CD4-positive, alpha-beta T cell treated with Interleukin-4 for 1 hour (primary cell): ENCODE data around the gene TUT4.
A peak's percentile ranks its signal among the peaks of the same experiment; 100 is the strongest.

ENCODE experiments used
- DNase-seq, 2 donors: peaks; one replicate each; pipeline ENCODE4 v3.0.0-alpha.2; 2020 to 2022

Gene TUT4

DNA sequence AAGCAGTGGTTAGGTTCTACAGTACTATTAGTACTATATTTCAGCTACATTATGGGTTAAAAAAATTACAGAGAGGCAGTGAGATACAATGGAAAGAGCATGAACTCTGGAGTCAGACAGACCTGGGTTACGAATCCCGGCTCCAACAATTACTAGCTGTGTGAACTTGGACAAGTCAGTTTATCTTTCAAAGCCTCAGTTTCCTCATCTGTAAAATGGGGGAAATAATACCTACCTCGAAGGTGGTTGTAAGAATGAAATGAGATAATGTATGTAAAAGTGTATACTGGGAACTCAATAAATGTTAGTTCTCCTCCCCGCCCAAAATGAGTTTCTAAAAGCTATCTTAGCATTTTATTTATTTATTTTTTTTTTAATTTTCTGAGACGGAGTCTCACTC, 89.0 kb downstream of the TUT4 start:
- no peak for DNase-seq

DNA sequence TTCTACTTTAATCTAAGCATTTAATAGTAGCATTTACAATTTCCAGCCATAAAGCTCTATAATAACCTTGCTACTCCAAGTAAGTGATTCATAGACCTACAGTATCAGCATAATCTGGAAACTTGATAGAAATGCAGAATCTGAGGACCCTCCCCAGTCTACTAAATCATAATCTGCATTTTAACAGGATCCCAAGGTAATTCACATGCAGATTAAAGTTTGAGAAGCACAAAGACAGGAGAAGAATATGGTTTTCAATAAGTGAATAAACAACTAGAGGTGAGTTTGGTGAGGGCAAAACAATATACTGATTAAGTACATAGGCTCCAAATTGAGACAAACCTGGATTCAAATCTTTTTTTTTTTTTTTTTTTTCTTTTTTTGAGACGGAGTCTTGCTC, 91.1 kb downstream of the TUT4 start:
- DNase-seq = no peak

DNA sequence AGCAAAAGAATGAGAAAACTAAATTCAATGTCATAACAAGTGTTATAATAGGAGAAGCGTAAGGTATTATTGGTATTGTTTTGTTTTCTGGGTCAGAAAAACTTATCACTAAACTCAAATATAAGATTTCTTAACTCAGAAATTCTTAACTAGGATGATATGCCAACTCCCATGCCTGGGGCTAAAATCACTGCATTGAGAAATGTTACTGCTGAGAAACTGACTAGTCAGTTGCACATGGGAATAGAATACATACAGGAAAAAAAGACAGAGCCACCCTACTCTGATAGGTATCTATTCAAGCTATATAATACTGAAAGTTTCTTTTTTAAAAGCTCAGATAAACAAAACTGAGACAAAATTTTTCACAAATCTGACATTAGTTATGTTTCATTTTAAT, 92.2 kb downstream of the TUT4 start:
- DNase-seq = no peak

DNA sequence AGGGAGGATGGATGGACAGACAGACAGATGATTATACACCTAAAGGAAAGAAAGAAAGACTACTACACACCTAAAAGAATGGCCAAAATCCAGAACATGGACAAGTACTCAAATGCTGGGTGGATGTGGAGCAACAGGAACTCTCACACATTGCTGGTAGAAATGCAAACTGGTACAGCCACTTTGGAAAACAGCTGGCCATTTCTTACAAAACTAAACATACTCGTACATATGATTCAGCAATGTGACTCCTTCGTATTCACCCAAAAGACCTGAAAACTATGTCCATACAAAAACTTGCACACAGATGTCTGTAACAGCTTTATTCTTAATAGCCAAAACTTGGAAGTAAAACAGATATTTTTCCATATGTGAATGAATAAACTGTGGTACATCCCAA, 97.2 kb downstream of the TUT4 start:
- DNase-seq = no peak

DNA sequence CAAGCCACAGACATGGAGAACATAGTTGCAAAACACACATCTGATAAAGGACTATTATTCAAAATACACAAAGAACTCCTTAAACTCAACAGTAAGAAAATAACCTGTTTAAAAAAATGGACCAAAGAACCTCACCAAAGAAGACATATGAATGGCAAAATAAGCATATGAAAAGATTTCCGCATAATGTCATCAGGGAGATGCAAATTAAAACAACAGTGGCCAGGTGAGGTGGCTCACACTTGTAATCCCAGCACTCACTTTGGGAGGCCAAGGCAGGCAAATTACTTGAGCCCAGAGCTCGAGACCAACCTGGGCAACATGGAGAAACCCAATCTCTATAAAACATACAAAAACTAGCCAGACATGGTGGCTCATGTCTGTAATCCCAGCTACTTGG, 98.1 kb downstream of the TUT4 start:
- no peak for DNase-seq

DNA sequence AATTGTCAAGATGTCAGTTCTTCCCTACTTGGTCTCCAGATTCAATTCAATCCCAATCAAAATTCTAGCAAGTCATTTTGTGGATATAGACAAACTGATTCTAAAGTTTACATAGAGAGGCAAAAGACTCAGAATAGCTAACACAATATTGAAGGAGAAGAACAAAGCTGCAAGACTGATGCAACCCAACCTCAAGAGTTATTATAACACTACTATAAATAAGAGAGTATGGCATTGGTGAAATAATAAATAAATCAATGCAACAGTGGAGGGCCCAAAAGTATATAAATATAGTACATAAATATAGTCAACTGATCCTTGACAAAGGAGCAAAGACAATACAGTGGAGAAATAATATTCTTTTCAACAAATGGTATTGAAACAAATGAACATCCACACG, 98.8 kb downstream of the TUT4 start:
- DNase-seq = no peak

DNA sequence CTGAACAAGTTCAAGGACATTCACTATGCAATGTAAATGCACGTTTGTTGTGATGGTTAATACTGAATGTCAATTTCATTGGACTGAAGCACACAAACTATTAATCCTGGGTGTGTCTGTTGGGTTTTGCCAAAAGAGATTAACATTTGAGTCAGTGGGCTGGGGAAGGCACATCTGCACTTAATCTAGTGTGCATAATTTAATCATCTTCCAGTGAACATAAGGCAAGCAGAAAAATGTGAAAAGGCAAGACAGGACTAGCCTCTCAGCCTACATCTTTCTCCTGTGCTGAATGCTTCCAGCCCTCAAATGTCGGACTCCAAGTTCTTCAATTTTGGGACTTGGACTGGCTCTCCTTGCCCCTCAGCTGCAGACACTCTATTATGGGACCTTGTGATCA, 108.4 kb downstream of the TUT4 start:
- DNase-seq = no peak

DNA sequence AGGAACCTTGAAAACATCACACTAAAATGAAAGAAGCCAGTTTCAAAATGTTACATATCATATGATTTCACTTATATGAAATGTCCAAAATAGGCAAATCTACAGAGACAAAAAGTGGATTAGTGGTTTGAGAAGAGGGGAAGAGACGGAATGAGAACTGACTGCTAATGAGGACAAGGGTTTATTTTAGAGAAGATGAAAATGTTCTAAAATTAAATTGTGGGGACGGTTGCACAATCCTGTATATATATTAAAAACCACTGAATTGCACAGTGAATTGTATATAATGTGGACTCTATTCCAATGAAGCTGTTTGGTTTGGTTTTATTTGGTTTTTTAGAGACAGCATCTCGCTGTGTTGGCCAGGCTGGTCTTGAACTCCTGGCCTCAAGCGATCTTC, 112.9 kb downstream of the TUT4 start:
- no peak for DNase-seq

DNA sequence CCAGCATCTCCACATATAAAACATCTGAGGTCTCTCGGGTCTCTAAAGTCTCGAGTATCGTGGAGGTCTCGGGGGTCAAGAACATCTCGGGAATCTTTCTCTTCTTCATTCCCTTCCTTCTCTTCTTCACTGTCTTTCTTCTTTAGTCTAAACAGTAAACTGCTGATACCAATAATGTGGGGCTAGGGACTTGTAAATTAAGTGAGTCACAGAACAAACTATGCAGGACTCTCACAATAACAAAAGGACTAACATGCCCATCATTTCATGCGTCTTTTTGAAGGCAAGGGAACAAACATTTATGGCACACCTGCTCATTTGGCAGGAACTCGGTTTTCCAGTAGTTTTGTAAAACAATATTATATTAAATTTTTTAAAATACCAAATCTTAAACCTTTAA, 116.1 kb downstream of the TUT4 start:
- DNase-seq = no peak

DNA sequence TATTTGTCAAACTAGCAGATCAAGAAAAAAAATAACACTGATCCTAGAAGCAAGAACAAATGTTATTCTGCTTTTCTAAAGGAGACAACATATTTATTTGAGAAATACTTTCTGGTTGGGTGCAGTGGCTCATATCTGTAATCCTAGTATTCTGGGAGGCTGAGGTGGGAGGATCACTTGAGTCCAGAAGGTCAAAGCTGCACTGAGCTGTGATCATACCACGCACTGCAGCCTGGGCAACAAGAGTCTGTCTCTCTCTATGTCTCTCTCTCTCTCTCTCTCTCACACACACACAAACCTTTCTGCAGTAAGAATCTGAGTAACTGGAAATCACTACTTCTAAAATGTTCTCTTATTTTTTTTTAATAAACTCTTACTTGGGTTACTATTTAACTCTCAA, 117.2 kb downstream of the TUT4 start:
- DNase-seq = no peak

DNA sequence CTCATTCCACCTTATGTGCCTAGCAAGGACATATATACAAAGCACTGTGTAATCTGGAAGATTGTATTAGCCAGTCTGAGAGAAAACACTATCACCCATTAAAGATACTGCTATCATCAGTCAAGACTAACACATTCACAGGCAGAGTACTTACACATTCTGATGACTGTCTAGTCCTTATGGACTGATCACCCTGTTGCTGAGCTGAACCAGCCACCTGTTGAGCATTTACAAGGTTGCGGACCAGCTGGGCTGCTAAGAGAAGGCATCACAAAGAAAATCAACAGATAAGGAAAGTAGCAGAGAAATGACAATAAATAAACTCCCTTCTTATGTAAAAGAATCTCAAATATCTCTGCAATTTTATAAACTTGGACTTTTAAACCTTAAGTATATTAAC, 117.7 kb downstream of the TUT4 start:
- DNase-seq = no peak

DNA sequence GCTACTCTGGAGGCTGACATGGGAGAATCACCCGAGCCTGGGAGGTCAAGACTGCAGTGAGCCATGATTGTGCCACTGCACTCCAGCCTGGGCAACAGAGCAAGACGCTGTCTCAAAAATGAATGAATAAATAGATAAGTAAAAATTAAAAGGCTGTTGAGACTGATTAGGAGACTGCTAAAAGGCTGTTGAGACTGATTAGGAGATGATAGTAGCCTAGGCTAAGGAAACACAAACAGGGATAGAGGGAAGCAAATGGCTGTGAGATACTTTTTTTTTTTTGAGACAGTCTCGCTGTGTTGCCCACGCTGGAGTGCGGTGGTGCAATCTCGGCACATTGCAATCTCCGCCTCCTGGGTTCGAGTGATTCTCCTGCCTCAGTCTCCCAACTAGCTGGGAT, 120.1 kb downstream of the TUT4 start:
- DNase-seq = no peak

DNA sequence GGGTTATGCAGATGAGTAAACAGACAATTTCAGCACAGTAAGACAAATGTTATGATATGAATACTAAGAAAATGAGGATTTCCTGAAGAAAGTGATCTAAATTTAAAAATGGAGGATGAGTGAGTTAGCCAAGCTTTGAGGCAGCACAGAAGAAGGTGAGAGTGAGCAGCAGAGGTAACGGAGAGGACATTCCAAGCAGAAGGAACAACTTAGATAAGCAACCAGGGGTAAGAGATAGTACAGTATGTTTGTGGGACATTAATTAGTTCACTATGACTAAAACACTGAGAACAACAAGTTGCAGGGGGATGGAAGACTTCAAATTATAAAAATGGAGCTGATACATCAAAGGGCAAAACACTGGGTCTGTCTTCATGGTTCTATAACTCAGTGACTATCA, 125.7 kb downstream of the TUT4 start:
- no peak for DNase-seq

DNA sequence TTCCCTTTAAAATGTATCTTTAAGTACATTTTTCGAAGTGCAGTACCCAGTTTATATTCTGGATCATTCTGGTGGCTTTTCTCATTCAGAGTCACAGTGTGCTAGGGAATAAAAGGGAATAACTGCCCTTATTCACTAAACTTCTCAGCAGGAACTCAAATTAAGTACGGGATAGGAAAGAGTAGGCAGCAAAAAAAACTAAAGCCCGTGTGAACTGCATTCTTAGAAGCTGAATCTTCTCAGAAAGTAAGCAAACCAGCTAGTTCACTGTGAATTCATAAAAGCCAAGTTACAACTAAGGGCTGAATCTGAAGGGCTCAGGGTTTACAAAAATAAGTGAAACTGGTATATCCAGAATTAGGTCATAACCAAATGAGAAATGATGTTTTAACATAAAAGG, 126.5 kb downstream of the TUT4 start:
- no peak for DNase-seq

DNA sequence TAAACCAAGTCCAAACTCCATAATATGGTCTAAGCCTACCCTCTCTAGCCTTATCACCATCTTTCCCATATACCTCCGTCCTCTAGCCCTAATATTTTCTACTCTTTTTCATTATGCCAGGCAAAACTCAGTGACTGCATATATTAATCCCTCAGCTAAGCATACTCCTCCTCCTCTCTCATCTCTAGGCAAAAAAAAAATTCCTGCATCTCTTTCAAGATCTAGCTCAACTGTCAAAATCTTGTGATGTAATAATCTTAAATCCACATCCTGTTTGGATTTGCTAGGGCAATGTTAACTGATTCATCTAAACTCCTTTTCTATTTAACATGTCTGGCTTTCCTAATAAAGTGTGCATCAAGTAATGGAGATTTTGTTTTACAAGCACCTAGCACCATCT, 128.1 kb downstream of the TUT4 start:
- DNase-seq = peak in 1 of 2 donors; percentile 38

DNA sequence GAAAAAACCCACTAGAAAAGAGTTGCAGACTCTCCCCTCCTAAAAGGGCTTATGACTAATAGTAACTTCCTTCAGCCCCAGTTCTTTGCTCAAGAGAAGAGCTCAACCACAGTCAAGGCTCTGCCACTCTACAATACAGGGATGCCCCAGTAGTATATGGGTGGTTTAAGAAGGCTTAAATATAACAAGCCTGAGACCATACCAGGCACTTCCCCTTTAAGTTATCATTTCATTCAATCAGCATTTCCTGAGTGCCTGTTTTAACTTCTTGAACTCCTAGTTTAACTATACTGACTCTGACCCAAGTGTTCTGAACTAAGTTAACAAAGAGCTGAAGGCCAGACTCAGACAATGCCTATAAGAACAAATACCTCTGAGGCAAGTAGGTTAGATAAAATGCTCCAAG, 128.7 kb downstream of the TUT4 start:
- peak; percentile 32 to 80 for DNase-seq

DNA sequence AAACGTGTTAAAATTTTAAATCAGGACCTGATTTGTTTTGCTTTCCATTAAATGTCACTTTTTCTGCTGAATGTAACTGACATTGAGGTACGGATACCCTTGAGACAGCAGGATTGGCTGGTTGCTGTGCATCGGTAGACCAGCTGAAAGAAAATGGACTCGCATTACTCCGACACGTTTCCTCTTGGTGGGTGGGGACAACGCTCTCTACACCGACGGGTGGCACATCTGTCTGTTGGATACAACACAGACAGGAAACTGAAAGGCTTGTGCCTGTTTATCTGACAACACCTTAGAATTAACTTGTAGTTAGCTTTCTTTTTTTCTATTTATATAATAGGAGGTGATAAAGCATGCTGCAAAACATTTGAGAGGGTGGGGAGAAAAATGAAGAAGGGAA, 129.1 kb downstream of the TUT4 start:
- DNase-seq = peak; percentile 79 to 88

DNA sequence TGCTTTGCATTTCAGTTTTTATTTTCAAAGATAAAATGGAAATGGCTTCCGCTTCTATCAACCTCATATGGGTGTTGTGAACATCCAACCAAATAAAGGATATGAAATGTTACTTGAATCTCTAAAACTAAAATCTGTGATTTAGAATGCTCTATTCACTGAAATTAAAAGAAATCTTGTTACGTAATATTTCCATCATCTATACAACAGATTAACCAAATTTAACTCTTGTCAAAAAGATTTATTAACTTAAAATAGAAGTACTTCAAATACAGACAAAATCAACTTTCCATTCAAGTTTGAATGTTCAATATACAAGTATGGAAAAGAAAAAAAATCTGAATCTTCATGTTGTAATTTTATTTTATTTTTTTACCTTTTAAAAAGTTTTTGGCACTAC, 129.8 kb downstream of the TUT4 start:
- no peak for DNase-seq

DNA sequence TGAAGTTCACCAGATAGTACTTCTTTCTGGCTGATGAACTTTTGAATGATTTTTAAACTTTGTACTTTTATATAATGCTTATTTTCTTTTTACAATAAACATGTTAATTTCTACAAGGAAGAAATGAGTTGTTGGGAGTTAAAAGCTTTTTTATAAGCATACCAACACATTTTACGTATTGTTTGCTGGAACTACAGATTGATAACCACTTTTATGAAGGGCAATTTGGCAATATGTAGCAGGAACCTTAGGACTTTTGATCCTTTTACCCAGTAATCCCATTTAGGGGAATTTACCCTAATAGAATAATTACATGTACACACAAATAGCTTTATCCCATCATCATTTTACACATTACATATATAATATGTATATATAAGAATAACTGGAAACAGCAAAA, 132.2 kb downstream of the TUT4 start:
- no peak for DNase-seq

DNA sequence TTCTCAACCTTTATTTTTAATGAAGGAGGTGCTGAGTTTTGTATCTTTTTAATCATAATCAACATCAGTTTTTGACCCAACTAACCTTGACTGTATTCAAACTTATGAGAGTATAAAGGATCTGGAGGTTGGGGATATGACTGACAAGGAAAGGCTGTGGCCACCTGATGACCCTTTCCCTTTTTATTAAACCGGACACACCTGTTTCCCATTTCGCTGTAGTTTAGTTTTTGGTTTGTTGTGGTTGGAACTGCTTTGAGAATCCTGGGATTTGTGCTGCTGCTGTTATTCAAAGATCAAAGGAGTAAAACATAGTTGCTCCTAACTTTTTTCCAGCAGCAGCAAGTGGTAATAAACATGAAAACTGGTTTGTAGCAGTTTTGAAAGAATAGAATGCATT, 136.1 kb downstream of the TUT4 start:
- no peak for DNase-seq

DNA sequence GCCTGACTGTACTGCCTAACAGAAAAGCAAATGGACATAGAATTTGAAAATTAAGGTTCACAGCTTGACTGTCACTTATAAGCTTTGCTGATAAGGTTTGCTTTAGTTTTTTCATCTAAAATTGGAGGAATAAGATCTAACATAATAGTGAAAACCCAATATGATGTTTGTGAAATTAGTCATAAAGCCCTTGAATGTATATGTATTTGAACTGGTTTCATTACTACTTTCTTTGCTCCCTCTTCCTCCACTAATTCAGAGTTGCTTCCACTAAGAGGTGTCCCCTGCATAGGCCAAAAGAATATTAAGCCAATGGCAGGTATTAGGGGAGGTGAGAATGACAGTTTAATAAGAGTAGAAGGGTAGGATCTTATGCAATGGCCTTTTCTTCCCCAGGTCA, 137.9 kb downstream of the TUT4 start:
- no peak for DNase-seq

DNA sequence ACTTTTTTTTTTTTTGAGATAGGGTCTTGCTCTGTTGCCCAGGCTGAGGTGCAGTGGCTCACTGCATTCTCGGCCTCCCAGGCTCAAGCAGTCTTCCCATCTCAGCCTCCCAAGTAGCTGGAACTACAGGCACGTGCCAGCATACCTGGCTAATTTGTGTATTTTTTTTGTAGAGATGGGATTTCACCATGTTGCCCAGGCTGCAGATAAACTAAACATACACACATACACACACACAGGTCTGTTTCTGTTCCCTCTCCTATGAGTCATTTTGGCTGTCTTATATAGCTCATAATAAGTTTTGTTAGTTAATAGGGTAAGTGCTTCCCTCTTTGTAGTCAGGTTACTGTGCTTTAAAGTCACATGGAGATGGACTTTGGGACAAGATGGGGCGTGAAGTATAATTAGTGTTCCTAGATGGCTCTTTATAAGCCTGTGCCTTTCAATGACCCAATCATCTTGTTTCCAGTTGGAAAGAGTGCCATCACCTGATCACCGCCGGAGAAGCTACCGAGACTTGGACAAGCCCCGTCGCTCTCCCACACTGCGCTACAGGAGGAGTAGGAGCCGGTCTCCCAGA, 139.4 kb downstream of the TUT4 start:
- DNase-seq = no peak

DNA sequence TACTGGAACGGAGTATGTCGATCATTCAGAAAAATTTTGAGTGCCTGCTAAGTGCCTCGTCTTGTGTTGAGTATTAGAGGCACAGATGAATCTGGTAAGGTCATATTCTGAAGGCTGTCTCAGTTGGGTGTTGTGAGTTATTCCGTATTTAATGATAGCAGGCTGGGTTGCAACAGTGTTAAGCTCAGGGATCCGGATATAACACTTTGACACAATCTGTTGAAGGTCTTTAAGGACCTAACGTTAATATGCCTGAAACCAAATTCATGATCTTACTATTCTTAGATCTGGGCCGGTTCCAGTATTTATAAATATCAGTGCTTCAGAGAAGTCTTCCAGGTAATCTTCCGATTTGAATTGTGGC, 147.9 kb downstream of the TUT4 start:
- DNase-seq = no peak

DNA sequence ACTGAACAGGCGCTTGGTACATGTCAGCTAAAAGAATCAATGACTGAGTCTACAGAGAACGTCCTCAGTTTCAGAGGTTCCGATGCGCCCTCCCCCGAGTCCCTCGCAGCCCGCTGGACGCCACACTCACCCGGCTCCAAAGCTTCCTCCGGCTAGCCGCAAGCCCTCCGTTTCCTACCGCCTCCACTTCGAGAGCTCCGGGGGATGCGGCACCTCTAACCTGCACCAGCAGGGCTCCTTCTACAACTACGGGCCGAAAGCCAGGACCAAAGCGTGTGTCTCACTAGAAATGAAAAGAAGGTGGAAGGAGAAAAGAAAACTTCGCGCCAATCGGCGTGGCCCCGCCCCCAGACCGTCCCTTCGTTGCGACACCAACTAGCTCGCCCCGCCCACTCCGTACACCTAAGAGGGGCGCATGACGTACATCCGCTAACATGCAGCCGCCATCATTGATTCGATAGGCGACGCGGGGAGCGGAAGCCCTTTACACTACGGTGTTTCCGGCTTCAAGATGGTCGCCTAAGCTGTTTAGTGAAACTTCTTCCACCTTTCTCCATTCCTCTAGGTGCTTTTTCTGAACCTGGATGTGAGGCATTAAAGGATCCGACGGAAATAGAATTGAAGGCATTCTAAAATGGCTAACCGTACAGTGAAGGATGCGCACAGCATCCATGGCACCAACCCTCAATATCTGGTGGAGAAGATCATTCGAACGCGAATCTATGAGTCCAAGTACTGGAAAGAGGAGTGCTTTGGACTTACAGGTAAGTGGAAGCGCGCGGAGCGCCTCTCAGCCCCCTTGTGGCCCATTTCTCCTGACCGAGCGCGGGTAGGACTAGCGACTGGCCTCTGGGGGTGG, 148.5 kb downstream of the TUT4 start, which contains the start of the genes ORC1 and PRPF38A:
ORC1 (minus strand) TSS at position 308 of the 859 bp plus-strand sequence. CDS start 2,200 bp downstream, outside the sequence.
PRPF38A (plus strand) TSS at position 487 of the 859 bp plus-strand sequence; CDS start at position 635, 148 bp downstream.
- peak; percentile 97 for DNase-seq
